RCC 7860 (cell line): ENCODE data around the gene LYPD5.
"Not testable (repeated sequence)": the region's sequence is repeated elsewhere in the genome, so short reads cannot be mapped to it uniquely, and the experiment has no call there.

ENCODE experiments used
- DNase-seq: peaks from one replicate; pipeline ENCODE4 v3.0.0-alpha.2; 2015; ENCODE audit warnings: low spot score
- FAIRE-seq: peaks from 2 replicates; lab custom pipeline; 2012; peaks lifted over from hg19 to GRCh38; lab: Jason Lieb, UNC

LYPD5 gene

DNA sequence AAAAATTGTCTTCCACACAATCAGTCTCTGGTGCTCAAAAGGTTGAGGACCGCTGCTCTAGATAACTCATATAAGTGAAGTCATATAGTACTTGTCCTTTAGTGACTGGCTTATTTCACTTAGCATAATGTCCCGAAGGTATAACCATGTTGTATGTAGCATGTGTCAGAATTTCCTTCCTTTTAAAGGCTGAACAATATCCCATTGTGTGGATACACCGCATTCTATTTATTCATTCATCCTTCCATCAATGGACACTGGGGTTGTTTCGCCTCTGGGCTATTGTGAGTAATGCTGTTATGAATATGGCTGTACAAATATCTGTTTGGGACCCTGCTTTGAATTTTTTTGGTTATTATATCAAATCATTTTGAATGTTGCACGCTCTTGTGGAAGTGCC is 4.6 kb upstream of the LYPD5 start:
- FAIRE-seq (no peak), DNase-seq (no peak)

GRCh38 chr19:43806401-43806800 is 4.2 kb upstream of the LYPD5 start:
- FAIRE-seq, result not testable (repeated sequence)

DNA sequence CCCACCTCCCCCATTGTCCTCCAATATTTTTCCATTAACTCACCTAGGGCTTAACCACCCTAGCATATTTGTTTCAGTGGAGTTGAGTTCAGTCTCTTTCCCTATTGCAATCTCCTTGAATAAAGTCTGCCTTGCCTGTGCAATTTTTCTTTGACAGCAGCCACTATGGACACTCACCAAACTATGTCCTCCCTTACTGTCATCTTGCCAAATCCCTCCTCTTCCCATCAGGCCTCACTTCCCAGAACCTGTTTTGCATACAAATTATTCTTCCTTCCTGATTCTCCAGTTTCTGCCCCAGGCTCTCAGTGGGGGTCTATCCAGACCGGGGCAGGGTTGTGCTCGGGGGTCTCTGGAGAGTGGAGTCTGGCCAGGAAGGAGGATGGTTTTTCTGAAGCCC is 2.2 kb upstream of the LYPD5 start:
- FAIRE-seq (no peak), DNase-seq (no peak)

More at GRCh38 chr19:43806401-43806800, 4.2 kb upstream of the LYPD5 start:
- not testable (repeated sequence) for DNase-seq

- no peak for FAIRE-seq
- DNase-seq, result no peak
These were observed 2.6 kb downstream of the LYPD5 start for GRCh38 chr19:43799502-43800142.

DNA sequence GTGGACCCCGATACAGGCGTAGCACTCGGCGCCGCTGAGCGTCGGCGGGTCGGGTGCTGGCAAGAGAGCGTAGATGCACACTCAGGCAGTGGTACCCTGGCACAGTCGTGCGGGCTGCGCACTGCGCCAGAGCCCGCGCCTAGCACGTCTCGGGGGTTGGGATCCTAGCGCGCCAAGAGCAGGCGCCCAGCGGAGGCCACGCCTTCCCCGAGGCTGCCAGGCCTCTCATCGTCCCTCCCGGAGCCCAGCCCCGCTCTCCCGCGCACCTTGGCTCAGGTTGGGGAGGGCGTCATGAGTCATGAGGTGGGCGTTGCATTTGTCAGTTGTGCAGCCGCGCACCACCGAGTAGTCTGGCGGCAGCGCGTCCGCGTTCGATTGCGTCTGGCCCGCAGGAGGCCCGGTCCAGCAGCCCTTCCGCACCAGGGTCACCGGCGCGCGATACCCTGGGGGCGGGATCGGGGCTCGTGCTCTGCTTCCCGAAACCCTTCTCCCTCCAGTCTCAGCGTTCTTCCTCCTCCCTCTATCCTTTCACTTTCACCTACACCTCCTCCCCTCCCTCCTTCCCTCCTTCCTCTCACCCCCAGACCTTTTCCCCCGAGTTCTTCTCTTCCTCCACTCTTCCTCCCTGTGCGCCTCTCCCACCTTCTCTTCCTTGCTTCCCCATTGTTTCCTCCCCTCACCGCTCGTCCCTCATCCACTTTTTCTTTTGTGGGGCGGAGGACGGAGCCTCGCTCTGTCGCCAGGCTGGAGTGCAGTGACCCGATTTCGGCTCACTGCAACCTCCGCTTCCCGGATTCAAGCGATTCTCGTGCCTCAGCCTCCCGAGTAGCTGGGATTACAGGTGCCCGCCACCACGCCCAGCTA is 3.5 kb downstream of the LYPD5 start:
- DNase-seq (no peak), FAIRE-seq (no peak)

- FAIRE-seq, result no peak
- DNase-seq, result no peak
These were observed 4.2 kb downstream of the LYPD5 start for GRCh38 chr19:43798026-43798545.

DNA sequence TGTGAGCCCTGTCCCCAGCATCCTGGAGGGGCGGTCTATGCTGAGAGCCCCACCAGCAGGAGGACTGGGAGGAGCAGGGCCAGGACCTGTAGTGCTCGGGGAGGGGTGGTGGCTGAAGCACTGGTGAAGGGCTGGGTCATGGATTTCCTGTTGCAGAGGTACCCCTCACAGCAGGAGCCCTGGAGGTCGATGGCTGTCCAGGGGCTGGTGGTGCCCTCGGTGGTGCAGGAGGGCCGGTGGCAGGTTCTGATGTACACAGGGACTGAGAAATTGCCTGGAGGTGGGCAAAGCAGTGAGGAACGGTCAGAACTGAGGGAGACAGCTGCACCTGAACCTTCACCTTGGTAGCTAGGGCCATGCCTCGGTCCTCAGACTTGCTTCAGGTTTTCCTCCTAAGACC is 4.7 kb downstream of the LYPD5 start:
- DNase-seq (no peak), FAIRE-seq (no peak)

- FAIRE-seq (no peak), DNase-seq (no peak)
These were observed 5.1 kb downstream of the LYPD5 start for GRCh38 chr19:43797118-43797517.

- no peak for FAIRE-seq
- DNase-seq, result no peak
These were observed 11.7 kb downstream of the LYPD5 start for GRCh38 chr19:43790587-43790986.

DNA sequence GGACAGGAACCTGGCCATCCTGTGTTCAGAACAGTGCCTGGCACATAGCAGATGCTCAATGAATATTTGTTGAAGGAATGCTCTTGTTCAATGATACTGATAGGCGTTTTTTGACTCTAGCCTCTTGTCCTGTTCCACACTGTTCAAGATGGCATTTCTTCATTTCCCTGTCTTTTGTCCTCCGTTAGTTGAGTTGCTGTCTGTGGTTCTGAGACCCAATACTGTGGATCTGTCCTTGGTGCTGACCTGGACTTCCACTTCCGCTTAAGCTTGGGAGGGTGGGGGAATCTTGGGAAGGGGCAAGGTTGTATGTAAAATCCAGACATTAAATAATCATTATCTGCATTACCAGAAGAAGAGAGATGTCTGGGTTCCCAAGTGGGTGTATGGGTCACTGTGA is 13.2 kb downstream of the LYPD5 start:
- no peak for FAIRE-seq
- DNase-seq, result no peak

DNA sequence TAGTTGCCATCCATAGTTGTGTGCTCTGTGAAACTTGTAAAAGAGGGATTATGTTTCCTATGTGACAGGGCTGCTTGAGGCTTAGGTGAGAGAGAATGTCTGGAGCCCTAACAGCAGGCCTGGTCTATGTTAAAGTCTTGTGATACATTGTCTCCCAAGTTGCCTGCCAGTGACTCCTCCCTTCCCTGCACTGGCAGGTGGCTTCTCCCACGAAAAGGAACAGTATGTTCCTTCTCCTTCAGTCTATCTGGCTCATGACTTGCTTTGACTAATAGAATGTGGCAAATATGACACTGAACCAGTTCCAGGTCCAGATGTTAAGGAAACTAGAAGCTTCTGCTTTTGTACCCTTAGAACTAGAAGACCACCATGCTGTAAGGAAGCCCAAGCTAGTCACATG is 15.6 kb downstream of the LYPD5 start:
- FAIRE-seq, result no peak
- DNase-seq, result no peak

- no peak for FAIRE-seq
These were observed 17.1 kb downstream of the LYPD5 start for GRCh38 chr19:43784981-43785808.

DNA sequence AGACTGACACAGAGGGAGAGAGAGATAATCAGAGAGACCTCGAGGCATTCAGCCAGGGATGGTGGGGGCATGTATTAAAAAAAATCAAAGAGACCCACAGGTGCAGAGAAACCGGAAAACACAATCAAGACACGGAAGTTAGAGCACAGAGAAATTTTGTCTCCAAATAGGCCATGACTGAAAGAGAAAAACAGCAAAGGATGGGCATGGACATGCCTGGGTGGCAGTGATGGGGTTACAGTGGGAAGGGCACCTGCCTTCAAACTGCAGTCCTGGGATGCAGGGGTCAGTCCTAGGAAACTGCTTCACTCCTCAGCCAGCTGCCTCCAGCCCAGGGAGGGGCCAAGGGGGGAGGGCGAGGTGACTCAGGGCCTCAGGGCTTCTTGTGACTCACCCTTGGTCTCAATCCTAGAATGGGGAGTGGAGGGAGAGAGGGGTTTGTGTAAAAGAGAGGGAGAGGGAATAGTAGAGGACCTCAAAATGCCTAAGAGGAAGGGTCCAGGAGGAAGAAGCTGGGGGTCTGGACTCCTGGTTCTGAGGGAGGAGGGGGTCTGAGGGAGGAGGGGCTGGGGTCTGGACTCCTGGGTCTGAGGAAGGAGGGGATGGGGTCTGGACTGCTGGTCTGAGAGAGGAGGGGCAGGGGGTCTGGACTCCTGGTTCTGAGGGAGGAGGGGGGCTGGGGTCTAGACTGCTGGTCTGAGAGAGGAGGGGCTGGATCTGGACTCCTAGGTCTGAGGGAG is 17.8 kb downstream of the LYPD5 start:
- FAIRE-seq, result no peak
- DNase-seq, result peak; percentile 67

More at GRCh38 chr19:43784981-43785808, 17.1 kb downstream of the LYPD5 start:
- peak; percentile 58 for DNase-seq

GRCh38 chr19:43783636-43784035 is 18.6 kb downstream of the LYPD5 start:
- no peak for FAIRE-seq

GRCh38 chr19:43782689-43783231 is 19.5 kb downstream of the LYPD5 start:
- FAIRE-seq, result no peak
- no peak for DNase-seq

More at GRCh38 chr19:43783636-43784035, 18.6 kb downstream of the LYPD5 start:
- DNase-seq, result no peak

DNA sequence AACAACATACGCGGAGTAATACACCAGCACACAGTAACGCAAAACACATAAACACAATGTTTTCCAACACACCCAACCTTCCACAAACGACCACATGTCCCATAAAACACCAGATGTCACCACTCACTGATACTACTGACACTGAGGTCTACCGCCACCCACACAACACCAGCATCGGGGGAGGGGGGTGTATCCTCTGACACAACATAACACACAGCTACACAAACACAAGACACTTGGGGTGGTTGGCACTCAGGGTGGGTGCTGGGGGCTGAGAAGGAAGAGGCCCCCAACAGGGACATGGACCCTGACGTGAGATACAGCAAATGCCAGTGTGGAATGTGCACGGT is 20.0 kb downstream of the LYPD5 start:
- FAIRE-seq (no peak), DNase-seq (no peak)

GRCh38 chr19:43781630-43782310 is 20.5 kb downstream of the LYPD5 start:
- DNase-seq (no peak), FAIRE-seq (no peak)

- DNase-seq (peak; percentile 44), FAIRE-seq (no peak)
These were observed 21.3 kb downstream of the LYPD5 start, which contains the start of gene KCNN4 for GRCh38 chr19:43780706-43781525. KCNN4 (minus strand) TSS chr19:43780973; CDS start chr19:43780861, 112 bp downstream.

- no peak for FAIRE-seq
- DNase-seq, result no peak
These were observed 22.4 kb downstream of the LYPD5 start for GRCh38 chr19:43779820-43780219.
